GM12878 (cell line): Measurements from ENCODE around the gene USP2. TPM values are rescaled to one million over a fixed set of nuclear protein-coding genes. Genes with fewer than 3 reads are reported as not detected.

Experiments used
- ATF3 ChIP-seq: IDR thresholded peaks from 2 replicates; pipeline ENCODE4 v1.6.1; 2011; ENCODE audit warnings: low read depth, mild to moderate bottlenecking, low read length, moderate library complexity, borderline replicate concordance; ENCODE audit errors: extremely low read depth
- BACH1 ChIP-seq: fragments of 450-650 bp; IDR thresholded peaks from 2 replicates; pipeline ENCODE4 v1.6.1; 2017; ENCODE audit warnings: mild to moderate bottlenecking, borderline replicate concordance
- BCLAF1 ChIP-seq: fragments of 450-650 bp; IDR thresholded peaks from 2 replicates; pipeline ENCODE4 v1.6.1; 2017; ENCODE audit warnings: antibody characterized with exemption, mild to moderate bottlenecking, moderate library complexity
- BHLHE40 ChIP-seq, 2 experiments: fragments of 450-650 bp in 1 of 2; IDR thresholded peaks; 2 replicates each; pipeline ENCODE4 v1.6.1; 2011 to 2017; ENCODE audit warnings: low read depth in 2 of 2, borderline replicate concordance in 1 of 2, improper control_type of control experiment in 1 of 2, low read length in 1 of 2, mild to moderate bottlenecking in 1 of 2
- BMI1 ChIP-seq: fragments of 450-650 bp; IDR thresholded peaks from 2 replicates; pipeline ENCODE4 v1.6.1; 2016; ENCODE audit warnings: mild to moderate bottlenecking, moderate library complexity, borderline replicate concordance
- CHD1 ChIP-seq: IDR thresholded peaks from 2 replicates; pipeline ENCODE4 v1.6.1; 2012; ENCODE audit warnings: low read depth, low read length, improper control_type of control experiment
- E2F4 ChIP-seq: IDR thresholded peaks from 2 replicates; pipeline ENCODE4 v1.6.1; 2012; ENCODE audit warnings: low read depth, low read length, improper control_type of control experiment
- KAT2A ChIP-seq: conservative IDR thresholded peaks from 2 replicates; pipeline ENCODE4 v1.6.1; 2011; ENCODE audit warnings: low read depth, low read length; ENCODE audit not compliant: control insufficient read depth
- MTA2 ChIP-seq: fragments of 450-650 bp; IDR thresholded peaks from 2 replicates; pipeline ENCODE4 v1.6.1; 2016; ENCODE audit warnings: low read depth, mild to moderate bottlenecking, moderate library complexity
- NFXL1 ChIP-seq: fragments of 450-650 bp; IDR thresholded peaks from 2 replicates; pipeline ENCODE4 v1.6.1; 2017; ENCODE audit warnings: antibody characterized with exemption, mild to moderate bottlenecking, borderline replicate concordance
- NRF1 ChIP-seq: conservative IDR thresholded peaks from 2 replicates; pipeline ENCODE4 v1.6.1; 2011; ENCODE audit warnings: mild to moderate bottlenecking, low read depth, low read length, improper control_type of control experiment
- RBBP5 ChIP-seq: fragments of 200-600 bp; sonication (generic); conservative IDR thresholded peaks from 2 replicates; pipeline ENCODE4 v1.6.1; 2016
- RELA ChIP-seq: fragments of 450-650 bp; IDR thresholded peaks from 2 replicates; pipeline ENCODE4 v1.8.0; 2014; ENCODE audit warnings: borderline replicate concordance; ENCODE audit not compliant: partially characterized antibody
- RFX5 ChIP-seq: IDR thresholded peaks from 2 replicates; pipeline ENCODE4 v1.6.1; 2011; ENCODE audit warnings: low read depth, low read length, improper control_type of control experiment
- RUNX3 ChIP-seq: IDR thresholded peaks from 2 replicates; pipeline ENCODE4 v1.6.1; 2012; ENCODE audit warnings: low read length, inconsistent platforms
- STAT3 ChIP-seq: IDR thresholded peaks from 2 replicates; pipeline ENCODE4 v1.6.1; 2011; ENCODE audit warnings: low read depth, low read length, improper control_type of control experiment
- TARDBP ChIP-seq: IDR thresholded peaks from 2 replicates; pipeline ENCODE4 v1.6.1; 2016; ENCODE audit warnings: borderline replicate concordance
- TCF7 ChIP-seq: IDR thresholded peaks from 2 replicates; pipeline ENCODE4 v1.6.1; 2014; ENCODE audit warnings: antibody characterized with exemption, borderline replicate concordance
- USF2 ChIP-seq: IDR thresholded peaks from 2 replicates; pipeline ENCODE4 v1.6.1; 2011; ENCODE audit warnings: low read depth, low read length, improper control_type of control experiment, borderline replicate concordance
- ZBTB40 ChIP-seq: fragments of 450-650 bp; IDR thresholded peaks from 2 replicates; pipeline ENCODE4 v1.6.1; 2016; ENCODE audit warnings: mild to moderate bottlenecking, moderate library complexity, borderline replicate concordance
- ZNF622 ChIP-seq: fragments of 450-650 bp; IDR thresholded peaks from 2 replicates; pipeline ENCODE4 v1.6.1; 2017; ENCODE audit warnings: mild to moderate bottlenecking, inconsistent platforms
- polyA plus RNA-seq, 11 experiments: library from polyadenylated mRNA; depleted of rRNA in 4 of 11; unstranded in 6 of 11; stranded (reverse) in 5 of 11; fragments of >200 nt; fragmentation: Nextera tagmentation in 4 of 11; fragmentation: Illumina TruSeq in 1 of 11; extraction: Ambion mirVana in 4 of 11; extraction: Trizol in 1 of 11; gene quantifications; 1 replicate in 1 of 11; 2 replicates in 10 of 11; pipeline versions ENCODE4 v1.2.1 to v1.2.3, GENCODE V29; 2011 to 2016; ENCODE audit warnings: inconsistent platforms in 2 of 11, missing spikeins in 2 of 11, low read depth in 1 of 11
- total RNA-seq, 4 experiments: library from RNA; depleted of rRNA in 3 of 4; stranded (reverse); fragments of >200 nt in 3 of 4; fragmentation: Illumina TruSeq in 1 of 4; extraction: Trizol in 1 of 4; gene quantifications; 2 replicates each; pipeline versions ENCODE4 v1.2.1 to v1.2.3, GENCODE V29; 2013 to 2021

The USP2 gene
- total and polyA plus RNA-seq, 10 of the 15 experiments (the other 5 are each of a cell fraction or from before 2014, with no cell fraction given): 0.03 to 0.13 (median 0.06) TPM; not detected in 4

- no peak for TF ChIP-seq BHLHE40 (IDR thresholded peaks at IDR 0.05; ENCODE audit: borderline replicate concordance in 1 of 2, low read depth in 2 of 2, low read length in 1 of 2)
- TF ChIP-seq ZBTB40: peak; percentile 53; the same call in 1 of the 2 replicates
- no peak for TF ChIP-seq RFX5
- TF ChIP-seq E2F4: no peak
- no peak for TF ChIP-seq RELA
- no peak for TF ChIP-seq BCLAF1
- TF ChIP-seq MTA2: no peak
- TF ChIP-seq BACH1: no peak
- TF ChIP-seq BMI1: no peak
- no peak for TF ChIP-seq CHD1
- TF ChIP-seq USF2: no peak
- no peak for TF ChIP-seq TCF7
- TF ChIP-seq NFXL1: no peak
- TF ChIP-seq TARDBP: no peak
- no peak for TF ChIP-seq ATF3
- TF ChIP-seq ZNF622: no peak
- no peak for TF ChIP-seq KAT2A
- no peak for TF ChIP-seq RBBP5
- no peak for TF ChIP-seq NRF1
- no peak for TF ChIP-seq STAT3
- peak; percentile 83 for TF ChIP-seq RUNX3
Observed at GRCh38 chr11:119318240-119319135, 63.0 kb downstream of the USP2 start (continued).
